ENCODE measurements around the gene TRIM8. TPM values are rescaled to one million over a fixed set of nuclear protein-coding genes. Genes with fewer than 3 reads are reported as not detected.

Gene TRIM8
- total and polyA plus RNA-seq, 2 of the 4 experiments (the other 2 are of a cell fraction): 25.5 to 126 TPM

GRCh38 chr10:102597131-102597991 lies 46.9 kb upstream of the TRIM8 start:
- no peak overlapping the region for H4K8ac ChIP-seq (ENCODE audit: low read depth in 2 of 2, low read length in 2 of 2)
- ChIA-PET CTCF (no interaction called here), POLR2A (ENCODE audit: unreplicated experiment) (no interaction called here)
- no peak overlapping the region for H3K27ac ChIP-seq (ENCODE audit: insufficient read depth, low read length)
- H2AK5ac ChIP-seq (ENCODE audit: low read depth, low read length): no peak overlapping the region
- H3K9me3 ChIP-seq (ENCODE audit: control insufficient read depth, insufficient read depth, low read length): no peaks in the 10 kb centered on the region
- peak overlapping the region; percentile 15 for H2AK9ac ChIP-seq (replicated peaks; ENCODE audit: low read depth, low read length, poor library complexity)
- no peak overlapping the region for H3K14ac ChIP-seq (replicated peaks; ENCODE audit: low read depth, low read length)
- ATAC-seq (ENCODE audit: low read depth): no peak
- H4K5ac ChIP-seq (ENCODE audit: low read depth, low read length): no peak overlapping the region
- H3K4ac ChIP-seq (ENCODE audit: low read depth, low read length): no peak overlapping the region
- no peak overlapping the region for H3K18ac ChIP-seq (ENCODE audit: low read depth, low read length)
- no peak overlapping the region for H3K56ac ChIP-seq (ENCODE audit: extremely low read depth, insufficient read depth, low read length)
- no peaks in the 10 kb centered on the region for H4K20me1 ChIP-seq (ENCODE audit: insufficient read depth, low read length)
- no CpG with 5 or more reads among the region's 16 CpGs for WGBS, 2 experiments (ENCODE audit: extremely low coverage in 2 of 2, insufficient read length in 1 of 2)
- H2BK120ac ChIP-seq (ENCODE audit: low read depth, low read length): no peak overlapping the region
- no TSS peak for BruUV-seq (replicated peaks)
- H3K36me3 ChIP-seq (ENCODE audit: control insufficient read depth, insufficient read depth, low read length): peaks cover 33% of the 10 kb centered on the region
- peaks cover 14 to 45% of the 10 kb centered on the region in 2 experiments; a peak in 3 of 4 replicates for H3K79me1 ChIP-seq (ENCODE audit: low read depth in 1 of 2, low read length in 2 of 2)
- H2BK15ac ChIP-seq (ENCODE audit: low read depth, low read length): no peak overlapping the region
- no peak overlapping the region for H2BK5ac ChIP-seq (ENCODE audit: low read depth, low read length, poor library complexity, severe bottlenecking)
- dilution Hi-C loops (cut with HindIII; ENCODE audit: low sequenced_read_pairs, unreplicated experiment) (no loop called here), in situ Hi-C loops (cut with MboI; ENCODE audit: low sequenced_read_pairs) (no loop called here), intact Hi-C loops (cut with micrococcal nuclease) (no loop called here)
- H3K23ac ChIP-seq (ENCODE audit: low read depth, low read length): no peak overlapping the region
- H2AFZ ChIP-seq (replicated peaks; ENCODE audit: low read length, poor library complexity): no peak overlapping the region
- H4K91ac ChIP-seq (ENCODE audit: insufficient read depth, low read depth, low read length): no peak overlapping the region
- no peak for DNase-seq
- TF ChIP-seq NFE2L2 (IDR thresholded peaks at IDR 0.05; ENCODE audit: low read depth, low read length) (no peak), CEBPB (IDR thresholded peaks at IDR 0.05; ENCODE audit: low read depth, low read length) (no peak), CHD1 (IDR thresholded peaks at IDR 0.05; ENCODE audit: low read depth, low read length) (no peak), RFX5 (IDR thresholded peaks at IDR 0.05; ENCODE audit: low read depth, low read length) (no peak), MAFK (IDR thresholded peaks at IDR 0.05; ENCODE audit: low read depth, low read length) (no peak), MAZ (IDR thresholded peaks at IDR 0.05; ENCODE audit: borderline replicate concordance, low read depth, low read length) (no peak), SMC3 (IDR thresholded peaks at IDR 0.05; ENCODE audit: low read depth, low read length) (no peak), MXI1 (IDR thresholded peaks at IDR 0.05; ENCODE audit: borderline replicate concordance, low read depth, low read length) (no peak), RCOR1 (IDR thresholded peaks at IDR 0.05; ENCODE audit: insufficient replicate concordance, low read length) (no peak), FOS (IDR thresholded peaks at IDR 0.05; ENCODE audit: low read depth, low read length) (no peak), POLR2A (IDR thresholded peaks at IDR 0.05; ENCODE audit: low read depth, low read length) (no peak), RAD21 (IDR thresholded peaks at IDR 0.05; ENCODE audit: low read length) (no peak)
- TF ChIP-seq, protein P1, sequence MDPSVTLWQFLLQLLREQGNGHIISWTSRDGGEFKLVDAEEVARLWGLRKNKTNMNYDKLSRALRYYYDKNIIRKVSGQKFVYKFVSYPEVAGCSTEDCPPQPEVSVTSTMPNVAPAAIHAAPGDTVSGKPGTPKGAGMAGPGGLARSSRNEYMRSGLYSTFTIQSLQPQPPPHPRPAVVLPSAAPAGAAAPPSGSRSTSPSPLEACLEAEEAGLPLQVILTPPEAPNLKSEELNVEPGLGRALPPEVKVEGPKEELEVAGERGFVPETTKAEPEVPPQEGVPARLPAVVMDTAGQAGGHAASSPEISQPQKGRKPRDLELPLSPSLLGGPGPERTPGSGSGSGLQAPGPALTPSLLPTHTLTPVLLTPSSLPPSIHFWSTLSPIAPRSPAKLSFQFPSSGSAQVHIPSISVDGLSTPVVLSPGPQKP (IDR thresholded peaks at IDR 0.05; ENCODE audit: borderline replicate concordance, low read depth, low read length): no peak
- TF ChIP-seq, protein P2, sequence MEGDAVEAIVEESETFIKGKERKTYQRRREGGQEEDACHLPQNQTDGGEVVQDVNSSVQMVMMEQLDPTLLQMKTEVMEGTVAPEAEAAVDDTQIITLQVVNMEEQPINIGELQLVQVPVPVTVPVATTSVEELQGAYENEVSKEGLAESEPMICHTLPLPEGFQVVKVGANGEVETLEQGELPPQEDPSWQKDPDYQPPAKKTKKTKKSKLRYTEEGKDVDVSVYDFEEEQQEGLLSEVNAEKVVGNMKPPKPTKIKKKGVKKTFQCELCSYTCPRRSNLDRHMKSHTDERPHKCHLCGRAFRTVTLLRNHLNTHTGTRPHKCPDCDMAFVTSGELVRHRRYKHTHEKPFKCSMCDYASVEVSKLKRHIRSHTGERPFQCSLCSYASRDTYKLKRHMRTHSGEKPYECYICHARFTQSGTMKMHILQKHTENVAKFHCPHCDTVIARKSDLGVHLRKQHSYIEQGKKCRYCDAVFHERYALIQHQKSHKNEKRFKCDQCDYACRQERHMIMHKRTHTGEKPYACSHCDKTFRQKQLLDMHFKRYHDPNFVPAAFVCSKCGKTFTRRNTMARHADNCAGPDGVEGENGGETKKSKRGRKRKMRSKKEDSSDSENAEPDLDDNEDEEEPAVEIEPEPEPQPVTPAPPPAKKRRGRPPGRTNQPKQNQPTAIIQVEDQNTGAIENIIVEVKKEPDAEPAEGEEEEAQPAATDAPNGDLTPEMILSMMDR (conservative IDR thresholded peaks at IDR 0.05; ENCODE audit: low read depth, low read length): no peak
- peaks cover 30% of the 10 kb centered on the region for H3K4me1 ChIP-seq (ENCODE audit: control insufficient read depth, insufficient read depth, low read length)
- H3K9ac ChIP-seq (ENCODE audit: low read depth, low read length): no peak overlapping the region
- H3K4me2 ChIP-seq (ENCODE audit: low read depth, low read length): no peak overlapping the region
- H3K27me3 ChIP-seq (ENCODE audit: control insufficient read depth, insufficient read depth, low read length): no peaks in the 10 kb centered on the region
- H3K4me3 ChIP-seq (ENCODE audit: insufficient read depth, low read depth, low read length): no peak overlapping the region
- H2BK20ac ChIP-seq (ENCODE audit: low read depth, low read length): no peak overlapping the region
- peaks cover 31% of the 10 kb centered on the region for H3K9me1 ChIP-seq (ENCODE audit: insufficient read depth, low read length)
